Common myeloid progenitor, CD34-positive (primary cell): Measurements from ENCODE around the gene CDKL5.

Experiments used
- CTCF ChIA-PET: fragments of 350-600 bp; sonication (Branson Sonifier 250); formaldehyde crosslinking; loops from one replicate; lab custom pipeline; 2021; ENCODE audit warnings: antibody characterized with exemption; lab: Charles Lee
- POLR2A ChIA-PET: fragments of 350-600 bp; sonication (Branson Sonifier 250); formaldehyde crosslinking; loops from one replicate; lab custom pipeline; 2021; ENCODE audit warnings: antibody characterized with exemption; lab: Charles Lee
- DNase-seq, 3 donors: peaks; one replicate each; pipeline versions ENCODE4 v3.0.0 to v3.0.0-alpha.2; 2013
- H3K27ac ChIP-seq, 2 experiments: 1 replicate in 1 of 2; 2 replicates in 1 of 2; pipeline ENCODE4 v1.7.0; 2013; ENCODE audit warnings: inconsistent platforms in 2 of 2, low read length in 2 of 2, mild to moderate bottlenecking in 2 of 2, low read depth in 1 of 2, moderate library complexity in 1 of 2; ENCODE audit not compliant: severe bottlenecking in 2 of 2, insufficient read depth in 1 of 2, poor library complexity in 1 of 2
- H3K27me3 ChIP-seq, 5 experiments: replicated peaks in 2 of 5; 1 replicate in 3 of 5; 2 replicates in 2 of 5; pipeline versions ENCODE4 v1.6.1 to v1.7.0; 2013; ENCODE audit warnings: low read length in 4 of 5, mild to moderate bottlenecking in 2 of 5, moderate library complexity in 2 of 5, inconsistent platforms in 1 of 5; ENCODE audit not compliant: insufficient read depth in 5 of 5, control insufficient read depth in 4 of 5
- H3K36me3 ChIP-seq, 4 experiments: 1 replicate in 2 of 4; 2 replicates in 2 of 4; pipeline versions ENCODE4 v1.6.1 to v1.7.0; 2013; ENCODE audit warnings: low read length in 3 of 4, control low read depth in 1 of 4, mild to moderate bottlenecking in 1 of 4; ENCODE audit not compliant: control insufficient read depth in 4 of 4, insufficient read depth in 4 of 4
- H3K4me1 ChIP-seq, 4 experiments: 1 replicate in 3 of 4; 2 replicates in 1 of 4; pipeline versions ENCODE4 v1.6.1 to v1.7.1; 2013; ENCODE audit warnings: low read length in 3 of 4, mild to moderate bottlenecking in 3 of 4, control low read depth in 1 of 4, inconsistent platforms in 1 of 4, moderate library complexity in 1 of 4; ENCODE audit not compliant: control insufficient read depth in 4 of 4, insufficient read depth in 4 of 4; ENCODE audit errors: control extremely low read depth in 1 of 4
- H3K4me3 ChIP-seq, 7 experiments: 1 replicate in 4 of 7; 2 replicates in 3 of 7; pipeline versions ENCODE4 v1.5.1 to v1.7.0; 2013; ENCODE audit warnings: mild to moderate bottlenecking in 7 of 7, low read length in 6 of 7, moderate library complexity in 6 of 7, inconsistent platforms in 2 of 7, low read depth in 2 of 7, control low read depth in 1 of 7; ENCODE audit not compliant: insufficient read depth in 4 of 7, control insufficient read depth in 1 of 7; ENCODE audit errors: extremely low read depth in 1 of 7
- H3K9me3 ChIP-seq, 5 experiments: 1 replicate in 4 of 5; 2 replicates in 1 of 5; pipeline versions ENCODE4 v1.6.1 to v1.7.1; 2013; ENCODE audit warnings: low read length in 4 of 5, mild to moderate bottlenecking in 2 of 5, inconsistent platforms in 1 of 5, low read depth in 1 of 5, moderate library complexity in 1 of 5; ENCODE audit not compliant: control insufficient read depth in 4 of 5, insufficient read depth in 2 of 5; ENCODE audit errors: control extremely low read depth in 1 of 5
- WGBS: methylation state at CpG from one replicate; pipeline ENCODE4 v1.1.5; 2013; ENCODE audit not compliant: insufficient coverage; 5-methylcytosine and 5-hydroxymethylcytosine counted together

The CDKL5 gene

DNA sequence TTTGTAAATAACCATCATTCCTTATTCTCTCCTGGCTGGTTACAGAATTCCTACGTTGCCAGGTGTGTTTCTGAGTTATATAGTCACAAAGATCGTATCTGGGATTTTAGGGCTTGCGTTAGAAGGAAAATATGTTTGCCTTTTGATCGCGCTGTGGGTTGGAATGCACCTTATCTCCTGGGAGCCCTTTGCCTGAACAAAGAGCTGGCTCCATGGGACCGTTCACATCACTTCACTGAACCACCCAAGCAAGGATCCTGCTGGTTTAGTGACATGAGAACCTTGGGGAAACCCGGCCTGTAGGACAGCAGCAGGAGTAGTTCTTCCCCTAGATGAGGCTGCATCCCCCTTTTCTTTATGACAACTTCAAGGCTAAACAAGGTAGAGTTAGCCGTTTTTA is 194.9 kb downstream of the CDKL5 start:
- H3K27ac ChIP-seq: no peak overlapping the region
- H3K36me3 ChIP-seq: no peaks in the 10 kb centered on the region
- no peaks in the 10 kb centered on the region for H3K4me1 ChIP-seq
- H3K4me3 ChIP-seq: no peak overlapping the region
- H3K27me3 ChIP-seq: no peaks in the 10 kb centered on the region
- no peaks in the 10 kb centered on the region for H3K9me3 ChIP-seq
- DNase-seq: no peak
- 87% methylated on average over 7 of the region's 8 CpGs for WGBS
- CTCF ChIA-PET: no interaction called here
- POLR2A ChIA-PET: no interaction called here

DNA sequence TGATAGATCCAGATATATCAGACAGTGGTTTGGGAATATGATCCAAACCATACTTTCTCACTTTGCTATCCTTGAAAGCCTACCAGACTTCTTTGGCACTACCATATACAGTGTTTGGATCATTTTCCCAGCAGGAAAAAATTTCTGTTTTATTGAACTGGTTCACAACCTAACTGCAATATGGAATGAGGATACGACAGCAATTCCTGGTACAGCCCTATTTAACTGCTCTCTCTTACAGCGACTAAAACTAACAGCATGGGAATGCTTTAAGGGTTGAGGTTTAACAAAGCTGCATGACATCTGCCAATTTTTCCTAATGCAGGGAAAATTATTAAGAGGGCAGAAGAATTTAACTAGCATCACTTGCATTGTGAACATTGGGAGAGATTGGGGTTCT is 199.2 kb downstream of the CDKL5 start:
- Histone ChIP-seq H3K36me3 (peaks cover 0 to 2% (median 0%) of the 10 kb centered on the region in 4 experiments), H3K27ac (no peak overlapping the region), H3K4me1 (no peaks in the 10 kb centered on the region), H3K27me3 (no peaks in the 10 kb centered on the region), H3K9me3 (no peaks in the 10 kb centered on the region), H3K4me3 (no peak overlapping the region)
- 94% methylated on average over 2 of the region's 2 CpGs for WGBS
- CTCF ChIA-PET: no interaction called here
- POLR2A ChIA-PET: interaction anchor here (0.5 kb wide), 1 partner anchor 53 kb away, joined by 3 read pairs; no protein-coding TSS in a partner anchor
- no peak for DNase-seq

DNA sequence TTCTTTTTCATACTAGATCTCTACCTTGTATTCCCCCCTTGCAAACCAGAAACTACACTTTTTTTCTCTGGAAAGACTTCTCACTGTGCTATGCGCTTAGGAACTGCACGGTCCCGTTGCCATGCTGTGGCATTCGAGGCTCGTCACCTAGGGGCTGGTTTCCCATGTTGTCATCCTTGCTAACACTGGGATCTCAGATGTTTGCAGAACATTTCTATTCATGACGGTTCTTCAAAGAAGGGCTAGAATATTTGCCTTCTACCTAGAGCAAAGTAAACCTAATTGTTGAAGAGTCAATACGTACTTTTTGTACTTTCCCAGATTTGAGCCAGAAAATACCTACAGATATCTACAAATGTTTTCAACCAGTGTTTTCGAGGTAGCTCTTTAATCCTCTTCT is 205.5 kb downstream of the CDKL5 start:
- WGBS: 91% methylated on average over 8 of the region's 8 CpGs
- Histone ChIP-seq H3K9me3 (no peaks in the 10 kb centered on the region), H3K4me1 (no peaks in the 10 kb centered on the region), H3K27ac (no peak overlapping the region), H3K4me3 (no peak overlapping the region), H3K27me3 (no peaks in the 10 kb centered on the region), H3K36me3 (peaks cover 0 to 3% (median 1%) of the 10 kb centered on the region in 4 experiments)
- CTCF ChIA-PET: no interaction called here
- POLR2A ChIA-PET: no interaction called here
- DNase-seq: no peak

DNA sequence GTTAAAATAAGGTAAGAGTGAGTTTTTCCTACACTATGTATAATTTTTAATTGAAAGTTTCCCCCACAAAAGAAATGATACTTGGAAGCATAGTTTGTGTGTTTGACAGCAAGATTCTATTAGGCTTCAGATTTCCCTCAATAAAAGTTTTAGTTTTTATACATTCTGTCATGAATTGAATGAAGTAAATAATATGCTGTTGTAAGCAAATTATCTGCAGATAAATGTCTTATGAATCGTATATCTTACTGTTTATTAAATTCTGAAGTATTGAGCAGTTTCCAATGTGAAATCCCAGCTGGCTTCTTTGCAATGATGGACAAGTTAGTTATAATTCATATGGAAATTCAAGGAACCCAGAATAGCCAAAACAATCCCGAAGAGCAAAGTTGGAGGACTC is 213.0 kb downstream of the CDKL5 start:
- WGBS: 100% methylated on average over 1 of the region's 2 CpGs
- H3K9me3 ChIP-seq: no peaks in the 10 kb centered on the region

DNA sequence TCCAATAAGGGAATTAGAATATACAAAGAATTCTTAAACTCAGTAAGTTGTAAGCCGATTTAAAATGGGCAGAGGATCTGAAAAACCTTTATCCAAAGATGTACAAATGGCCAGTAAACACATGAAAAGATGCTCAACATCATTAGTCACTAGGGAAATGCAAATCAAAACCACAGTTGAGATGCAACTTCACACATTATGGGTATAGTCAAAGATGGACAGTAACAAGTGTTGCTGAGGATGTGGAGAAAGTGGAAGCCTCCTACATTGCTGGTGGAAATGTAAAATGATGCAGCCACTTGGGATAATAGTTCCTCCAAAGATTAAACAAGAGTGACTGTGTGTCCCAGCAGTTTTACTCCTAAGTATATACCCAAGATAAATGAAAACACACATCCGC is 213.9 kb downstream of the CDKL5 start:
- H3K9me3 ChIP-seq: no peaks in the 10 kb centered on the region
- WGBS: 86% methylated on average over 1 of the region's 2 CpGs
- ChIA-PET POLR2A (no interaction called here), CTCF (no interaction called here)
- DNase-seq: no peak
- H3K4me3 ChIP-seq: no peak overlapping the region
- H3K27me3 ChIP-seq: peaks cover 0 to 2% (median 0%) of the 10 kb centered on the region in 5 experiments
- H3K27ac ChIP-seq: no peak overlapping the region
- H3K4me1 ChIP-seq: no peaks in the 10 kb centered on the region
- H3K36me3 ChIP-seq: peaks cover 0 to 3% (median 0%) of the 10 kb centered on the region in 4 experiments

More for the DNA sequence above, 213.0 kb downstream of the CDKL5 start:
- H3K4me1 ChIP-seq: no peaks in the 10 kb centered on the region
- H3K27me3 ChIP-seq: no peaks in the 10 kb centered on the region
- CTCF ChIA-PET: no interaction called here
- no peak for DNase-seq
- no peak overlapping the region for H3K27ac ChIP-seq
- no peak overlapping the region for H3K4me3 ChIP-seq
- H3K36me3 ChIP-seq: peaks cover 0 to 3% (median 0%) of the 10 kb centered on the region in 4 experiments
- POLR2A ChIA-PET: no interaction called here

DNA sequence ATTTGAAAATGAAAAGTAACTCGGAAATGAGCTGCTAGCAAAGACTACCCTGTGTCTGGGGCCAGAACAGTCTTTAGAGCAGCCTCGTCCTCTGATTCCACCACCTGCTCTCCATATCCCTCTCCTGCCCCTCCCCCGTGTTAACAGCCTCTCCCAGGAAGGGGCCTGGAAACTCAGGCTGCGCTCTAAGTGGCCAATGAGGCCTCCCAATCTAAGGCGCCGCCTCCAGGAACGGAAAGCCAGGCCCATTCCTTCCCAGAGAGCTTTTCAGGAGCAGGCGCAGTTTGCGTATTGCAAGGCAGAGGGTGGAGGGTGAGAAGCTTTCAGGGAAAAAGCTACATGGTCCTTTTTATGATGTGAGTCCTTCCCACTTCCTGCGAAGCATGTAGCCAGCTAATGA is 215.3 kb downstream of the CDKL5 start:
- Histone ChIP-seq H3K9me3 (no peaks in the 10 kb centered on the region), H3K4me1 (no peaks in the 10 kb centered on the region), H3K36me3 (no peaks in the 10 kb centered on the region), H3K27me3 (peaks cover 0 to 8% (median 0%) of the 10 kb centered on the region in 5 experiments), H3K27ac (no peak overlapping the region), H3K4me3 (no peak overlapping the region)
- ChIA-PET POLR2A (no interaction called here), CTCF (no interaction called here)
- no peak for DNase-seq
- 68% methylated on average over 6 of the region's 10 CpGs for WGBS

DNA sequence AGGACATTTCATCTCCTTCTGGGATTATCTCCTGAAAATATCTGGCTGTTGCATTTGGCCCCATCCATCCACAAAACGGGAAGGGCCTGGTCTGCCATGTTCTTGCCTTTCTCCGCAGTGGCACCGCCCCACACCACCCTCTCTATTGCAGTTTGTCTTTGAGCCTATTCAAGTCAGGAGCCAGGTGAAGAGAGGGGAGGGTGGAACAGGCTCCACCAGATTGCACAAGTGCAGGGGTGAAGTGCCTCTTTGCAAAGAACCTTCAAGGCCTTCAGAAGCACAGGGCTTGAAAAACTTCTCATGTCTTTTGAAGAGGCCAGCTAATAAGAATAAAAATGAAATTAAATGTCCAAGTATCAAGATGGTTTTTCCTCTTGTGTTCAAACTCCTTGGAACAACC is 217.8 kb downstream of the CDKL5 start:
- no CpG with 5 or more reads among the region's 3 CpGs for WGBS
- ChIA-PET CTCF (no interaction called here), POLR2A (no interaction called here)

More for the DNA sequence above, 217.8 kb downstream of the CDKL5 start:
- no peak overlapping the region for H3K27ac ChIP-seq
- peaks cover 0 to 11% (median 0%) of the 10 kb centered on the region in 5 experiments for H3K27me3 ChIP-seq
- no peaks in the 10 kb centered on the region for H3K9me3 ChIP-seq
- H3K4me1 ChIP-seq: no peaks in the 10 kb centered on the region
- no peaks in the 10 kb centered on the region for H3K36me3 ChIP-seq
- no peak overlapping the region for H3K4me3 ChIP-seq
- no peak for DNase-seq
